Omental fat pad (tissue), 4 donors: ENCODE results near the gene VPS26B. TPM values are rescaled to one million over a fixed set of nuclear protein-coding genes. Genes with fewer than 3 reads are reported as not detected.

Source experiments
- ATAC-seq: fragments of 150-250 bp; one replicate; pipeline ENCODE4 v1.9.1; 2016; ENCODE audit warnings: mild to moderate bottlenecking, moderate library complexity; ENCODE audit not compliant: low FRiP score
- DNase-seq: peaks from one replicate; pipeline ENCODE4 v3.0.0-alpha.2; 2019; ENCODE audit warnings: low spot score
- CTCF ChIP-seq, 3 donors: fragments of 450-650 bp; IDR thresholded peaks; one replicate each; pipeline ENCODE4 v1.5.1; 2016 to 2017; ENCODE audit warnings: antibody characterized with exemption in 3 of 3, mild to moderate bottlenecking in 3 of 3, moderate library complexity in 2 of 3
- total RNA-seq, 4 donors: library from RNA; depleted of rRNA; stranded (reverse); fragments of >200 nt; gene quantifications; one replicate each; pipeline ENCODE4 v1.1.0, GENCODE V29; 2016

The VPS26B gene
- total RNA-seq, 4 donors from 2014 or later, result 25.4 to 52.8 (median 37.0) TPM

DNA sequence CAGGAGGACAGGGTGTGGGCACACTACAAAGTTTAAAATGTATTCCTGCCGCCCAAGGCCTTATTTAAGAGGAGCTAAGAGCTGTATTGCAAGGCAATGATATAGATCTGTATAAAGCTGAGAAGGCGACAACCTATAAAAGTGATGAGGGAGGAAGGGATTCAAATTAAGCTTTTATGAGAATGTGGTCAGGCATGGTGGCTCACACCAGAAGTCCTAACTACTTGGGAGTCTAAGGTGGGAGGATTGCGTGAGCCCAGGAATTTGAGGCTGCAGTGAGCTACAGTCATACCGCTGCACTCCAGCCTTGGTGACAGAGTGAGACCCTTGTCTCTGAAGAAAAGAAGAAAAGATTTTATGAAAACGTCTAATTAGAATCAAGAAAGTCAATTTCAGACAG, 42.0 kb downstream of the VPS26B start:
- TF ChIP-seq CTCF (IDR thresholded peaks at IDR 0.05), result no peak
- ATAC-seq (no peak), DNase-seq (no peak)

DNA sequence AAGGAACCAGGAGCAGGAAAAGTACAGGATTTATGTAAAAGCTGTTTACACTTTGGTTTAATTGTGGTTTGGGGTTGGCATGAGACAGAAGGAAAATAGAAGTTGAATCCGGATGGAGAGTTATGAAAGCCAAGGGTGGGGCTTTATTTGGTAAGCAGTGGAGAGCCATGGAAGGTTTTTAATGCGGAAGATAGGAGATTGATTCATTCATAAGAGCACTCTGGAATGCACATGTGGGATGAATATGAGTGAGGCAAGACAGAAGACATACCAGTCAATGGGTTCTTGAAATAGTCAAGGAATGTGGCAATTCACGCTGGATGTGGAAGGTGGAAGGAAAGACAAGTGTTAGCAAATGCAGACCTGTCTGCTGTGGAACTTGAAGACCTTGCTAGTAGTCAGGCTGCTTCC, 42.4 kb downstream of the VPS26B start:
- no peak for TF ChIP-seq CTCF (IDR thresholded peaks at IDR 0.05)
- DNase-seq, result no peak
- ATAC-seq, result peak; percentile 86

- DNase-seq (no peak), ATAC-seq (no peak)
- TF ChIP-seq CTCF (IDR thresholded peaks at IDR 0.05), result no peak
Measured at GRCh38 chr11:134267461-134267860, 43.0 kb downstream of the VPS26B start.

DNA sequence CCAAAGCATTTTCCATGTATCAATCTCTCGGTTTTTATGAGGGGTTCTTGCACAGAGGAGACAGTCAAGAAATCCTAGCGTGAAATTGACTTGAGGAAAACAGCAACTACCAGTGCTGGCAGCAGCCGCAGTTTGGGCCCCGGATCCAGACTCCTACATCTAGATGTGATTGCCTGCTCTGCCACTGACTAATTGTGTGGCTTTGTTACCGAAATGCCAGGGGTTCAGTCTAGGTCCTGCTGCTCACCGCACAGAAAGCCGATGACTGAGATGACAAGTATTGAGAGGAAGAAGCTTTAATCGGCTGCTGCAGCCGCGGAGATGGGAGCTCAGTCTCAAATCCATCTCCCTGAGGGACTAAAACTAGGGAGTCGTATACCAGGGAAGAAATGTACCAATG, 43.5 kb downstream of the VPS26B start:
- ATAC-seq, result no peak
- DNase-seq, result no peak
- no peak for TF ChIP-seq CTCF (IDR thresholded peaks at IDR 0.05)

- ATAC-seq (no peak), DNase-seq (no peak)
- TF ChIP-seq CTCF (IDR thresholded peaks at IDR 0.05), result no peak
Measured at GRCh38 chr11:134270250-134270714, 45.8 kb downstream of the VPS26B start.

GRCh38 chr11:134271978-134272377, 47.5 kb downstream of the VPS26B start:
- ATAC-seq (no peak), DNase-seq (no peak)
- TF ChIP-seq CTCF (IDR thresholded peaks at IDR 0.05), result no peak

GRCh38 chr11:134272381-134273316, 48.2 kb downstream of the VPS26B start:
- no peak for TF ChIP-seq CTCF (IDR thresholded peaks at IDR 0.05)
- ATAC-seq (no peak), DNase-seq (no peak)
